Motor neuron (in vitro differentiated cells): ENCODE measurements around the gene SYNDIG1L. TPM values are rescaled to one million over a fixed set of nuclear protein-coding genes. Genes with fewer than 3 reads are reported as not detected.

Source experiments
- ATAC-seq, 8 experiments: fragments of 200-7000 bp; cut with Tn5 transposase; replicated peaks in 6 of 8; 2 replicates each; pipeline ENCODE4 v1.8.0; 2021; ENCODE audit warnings: mild to moderate bottlenecking in 8 of 8, moderate library complexity in 8 of 8
- H3K27ac ChIP-seq, 2 donors: fragments of 250-450 bp; sonication (Bioruptor Pico); 2 replicates each; pipeline ENCODE4 v1.9.0; 2021; ENCODE audit warnings: antibody characterized with exemption in 2 of 2, mild to moderate bottlenecking in 2 of 2, moderate library complexity in 1 of 2
- H3K4me1 ChIP-seq, 2 donors: fragments of 250-450 bp; sonication (Bioruptor Pico); replicated peaks in 1 of 2; 2 replicates each; pipeline ENCODE4 v1.6.1; 2021; ENCODE audit warnings: antibody characterized with exemption in 2 of 2, mild to moderate bottlenecking in 2 of 2, moderate library complexity in 1 of 2
- H3K4me3 ChIP-seq, 5 donors: fragments of 250-450 bp; sonication (Bioruptor Pico); 2 replicates each; pipeline ENCODE4 v1.9.0; 2021; ENCODE audit warnings: antibody characterized with exemption in 5 of 5, mild to moderate bottlenecking in 5 of 5, moderate library complexity in 4 of 5
- WGBS, 10 experiments: fragments of 450-650 bp; shearing (Covaris generic); methylation state at CpG; one replicate each; pipeline ENCODE4 v1.0.0; 2022; 5-methylcytosine and 5-hydroxymethylcytosine counted together
- in situ Hi-C, 9 experiments: fragments of 400-800 bp; cut with MboI; loops; one replicate each; pipeline ENCODE4 v1.15.0; 2021; ENCODE audit warnings: low sequenced_read_pairs in 9 of 9, low pct_unique_long_range_greater_than_20kb in 2 of 9; ENCODE audit not compliant: unreplicated experiment in 9 of 9
- total RNA-seq, 8 experiments: library from RNA; unstranded; fragments of 300-600 nt; gene quantifications; 2 replicates each; pipeline versions ENCODE4 v1.2.3 to v1.2.4, GENCODE V29; 2022

Gene SYNDIG1L
- total RNA-seq, 8 experiments from 2014 or later: 0.17 to 0.71 (median 0.33) TPM; not detected in 3

- H3K4me3 ChIP-seq: no peak overlapping the region
- ATAC-seq: peak in 3 of 8 experiments; percentile 33 to 55 (median 54)
- in situ Hi-C loops: loop anchor here (10.0 to 25.0 kb wide), 3 partner anchors 98 to 123 kb away; partner anchors contain the start of genes ISCA2 (in 7 of the 9) and NPC2 (in 7 of the 9)
- H3K27ac ChIP-seq: no peak overlapping the region
- peaks cover 0 to 5% of the 10 kb centered on the region in 2 donors for H3K4me1 ChIP-seq
- WGBS, 10 experiments: 0 to 100% (median 59%) methylated on average over 1 to 5 of the region's 7 CpGs; no CpG with 5 or more reads in 3 of the 10 experiments
Observed at GRCh38 chr14:74364271-74364880, 61.6 kb downstream of the SYNDIG1L start.

- H3K4me3 ChIP-seq: no peak overlapping the region
- H3K4me1 ChIP-seq: peaks cover 0 to 5% of the 10 kb centered on the region in 2 donors
- peak; percentile 74 to 94 (median 86) for ATAC-seq
- in situ Hi-C loops: loop anchor here (10.0 to 25.0 kb wide), 3 partner anchors 100 to 125 kb away; partner anchors contain the start of genes ISCA2 (in 7 of the 9) and NPC2 (in 7 of the 9)
- WGBS, 10 experiments: 0 to 71% (median 34%) methylated on average over 2 to 7 of the region's 12 CpGs; no CpG with 5 or more reads in 5 of the 10 experiments
- H3K27ac ChIP-seq: no peak overlapping the region
Observed at GRCh38 chr14:74362361-74362915, 63.6 kb downstream of the SYNDIG1L start.

GRCh38 chr14:74360163-74360562 lies 65.8 kb downstream of the SYNDIG1L start:
- no peak for ATAC-seq
- no peak overlapping the region for H3K4me3 ChIP-seq
- WGBS, 10 experiments: 20 to 75% (median 44%) methylated on average over 1 to 2 of the region's 3 CpGs; no CpG with 5 or more reads in 6 of the 10 experiments
- in situ Hi-C loops: loop anchor here (10.0 to 25.0 kb wide), 3 partner anchors 102 to 127 kb away; partner anchors contain the start of genes ISCA2 (in 7 of the 9) and NPC2 (in 7 of the 9)
- H3K4me1 ChIP-seq: peaks cover 0 to 5% of the 10 kb centered on the region in 2 donors
- no peak overlapping the region for H3K27ac ChIP-seq

GRCh38 chr14:74358176-74358829 lies 67.7 kb downstream of the SYNDIG1L start:
- in situ Hi-C loops: loop anchor here in 8 of 9 experiments (25.0 kb wide), 2 partner anchors 104 to 129 kb away; partner anchors contain the start of genes ISCA2 (in 7 of the 8) and NPC2 (in 7 of the 8)
- WGBS, 10 experiments: no CpG with 5 or more reads among the region's 17 CpGs
- no peak for ATAC-seq
- Histone ChIP-seq H3K27ac (no peak overlapping the region), H3K4me1 (no peaks in the 10 kb centered on the region), H3K4me3 (no peak overlapping the region)

GRCh38 chr14:74357585-74357984 lies 68.4 kb downstream of the SYNDIG1L start:
- Histone ChIP-seq H3K27ac (no peak overlapping the region), H3K4me3 (no peak overlapping the region), H3K4me1 (no peaks in the 10 kb centered on the region)
- no peak for ATAC-seq
- in situ Hi-C loops: loop anchor here in 8 of 9 experiments (25.0 kb wide), 2 partner anchors 105 to 130 kb away; partner anchors contain the start of genes ISCA2 (in 7 of the 8) and NPC2 (in 7 of the 8)
- WGBS, 10 experiments: 90 to 100% (median 100%) methylated on average over 1 to 8 of the region's 19 CpGs; no CpG with 5 or more reads in 5 of the 10 experiments

GRCh38 chr14:74356892-74357575 lies 69.0 kb downstream of the SYNDIG1L start:
- in situ Hi-C loops: loop anchor here in 8 of 9 experiments (25.0 kb wide), 2 partner anchors 105 to 130 kb away; partner anchors contain the start of genes ISCA2 (in 7 of the 8) and NPC2 (in 7 of the 8)
- WGBS, 10 experiments: 13 to 100% (median 85%) methylated on average over 1 to 20 of the region's 32 CpGs; no CpG with 5 or more reads in 2 of the 10 experiments
- H3K4me3 ChIP-seq: no peak overlapping the region
- H3K27ac ChIP-seq: no peak overlapping the region
- H3K4me1 ChIP-seq: no peaks in the 10 kb centered on the region
- no peak for ATAC-seq

Other genes starting within 250 kb of the SYNDIG1L start
- 10 to 100 TPM in 3 of 8 experiments, 1 to 10 TPM in 1, under 1 TPM in 2, not detected in 2; 0.10 to 27.9 (median 9.5) TPM for gene VSX2, start 186.8 kb downstream of the SYNDIG1L start, total RNA-seq
- 10 to 100 TPM; 39.3 to 75.6 (median 58.0) TPM for gene ABCD4, start 123.3 kb downstream of the SYNDIG1L start, total RNA-seq
- under 1 TPM in 6 of 8 experiments, not detected in 2; 0.05 to 0.43 (median 0.24) TPM for gene VRTN, start 77.7 kb downstream of the SYNDIG1L start, total RNA-seq
- gene NPC2, start 67.1 kb upstream of the SYNDIG1L start, total RNA-seq: 100 to 1,000 TPM in 2 of 8 experiments, 10 to 100 TPM in 6; 37.5 to 219 (median 56.2) TPM
- gene ISCA2, start 67.6 kb upstream of the SYNDIG1L start, total RNA-seq: 10 to 100 TPM; 14.9 to 30.4 (median 18.9) TPM
- gene LTBP2, start 186.0 kb upstream of the SYNDIG1L start, total RNA-seq: 10 to 100 TPM in 1 of 8 experiments, 1 to 10 TPM in 5, under 1 TPM in 2; 0.46 to 27.0 (median 1.2) TPM